SJSA1 (cell line): ENCODE data around the gene EVL. TPM values are rescaled to one million over a fixed set of nuclear protein-coding genes. Genes with fewer than 3 reads are reported as not detected.

ENCODE experiments used
- total RNA-seq: library from RNA; depleted of rRNA; stranded (reverse); fragments of >200 nt; shearing (Covaris generic); gene quantifications from 2 replicates; pipeline ENCODE4 v1.2.3, GENCODE V29; 2014; rRNA removed

Gene EVL
- total RNA-seq, 1 experiment from 2014 or later: 10.8 TPM

Other genes with a start within 250 kb of the EVL start
- gene DEGS2, start 94.2 kb downstream of the EVL start, total RNA-seq: not detected in 2 replicates
- 41.1 and 49.0 TPM in 2 replicates for gene YY1, start 173.7 kb downstream of the EVL start, total RNA-seq
- gene SLC25A29, start 241.0 kb downstream of the EVL start, total RNA-seq: 13.2 and 22.3 TPM in 2 replicates